Heart left ventricle (tissue), 13 donors: ENCODE results near the gene TTLL9.

Source experiments
- POLR2A ChIP-seq, 2 donors: fragments of 450-650 bp; IDR thresholded peaks; one replicate each; pipeline ENCODE4 v1.6.1; 2017; ENCODE audit warnings: antibody characterized with exemption in 2 of 2, mild to moderate bottlenecking in 2 of 2, moderate library complexity in 2 of 2
- TF ChIP-seq, protein P1 (sequence below), 12 donors: fragments of 200-600 bp; sonication (generic) in 4 of 12; IDR thresholded peaks; one replicate each; pipeline versions ENCODE4 v1.5.0 to v1.8.0; 2018 to 2022; ENCODE audit warnings: antibody characterized with exemption in 12 of 12, mild to moderate bottlenecking in 5 of 12
- donor health status: ischemic (EF 13 %, LVEDD 7.1; RV severe dilation, severe dysfunction).
- donor health status: DM: no; HTN: yes; CAD: no.
- donor health status: DM: no; HTN: no; CAD: no.
- donor health status: ischemic (EF 25% LVEDD 6.9; RV normal size, moderate dysfunction).
- donor health status: ischemic (EF 25% LVEDD 5.7; RV mildly dilated, moderate dysfunction).
- donor health status: ischemic (EF 35%, LVEDD 5.7; RV mildly dilated, moderate dysfunction).
- donor health status: nonischemic (EF 11% LVEDD 7.7; RV severe dilation, severe dysfunction).
- donor health status: DM: yes; HTN: yes; CAD: no.
- donor health status: PGD.
- donor health status: ischemic (EF 29% LVEDD 5.4; RV normal size, mild dysfunction).
- donor health status: nonischemic (EF 23%, LVEDD 6.1; RV moderate dilation, normal function).

DNA sequence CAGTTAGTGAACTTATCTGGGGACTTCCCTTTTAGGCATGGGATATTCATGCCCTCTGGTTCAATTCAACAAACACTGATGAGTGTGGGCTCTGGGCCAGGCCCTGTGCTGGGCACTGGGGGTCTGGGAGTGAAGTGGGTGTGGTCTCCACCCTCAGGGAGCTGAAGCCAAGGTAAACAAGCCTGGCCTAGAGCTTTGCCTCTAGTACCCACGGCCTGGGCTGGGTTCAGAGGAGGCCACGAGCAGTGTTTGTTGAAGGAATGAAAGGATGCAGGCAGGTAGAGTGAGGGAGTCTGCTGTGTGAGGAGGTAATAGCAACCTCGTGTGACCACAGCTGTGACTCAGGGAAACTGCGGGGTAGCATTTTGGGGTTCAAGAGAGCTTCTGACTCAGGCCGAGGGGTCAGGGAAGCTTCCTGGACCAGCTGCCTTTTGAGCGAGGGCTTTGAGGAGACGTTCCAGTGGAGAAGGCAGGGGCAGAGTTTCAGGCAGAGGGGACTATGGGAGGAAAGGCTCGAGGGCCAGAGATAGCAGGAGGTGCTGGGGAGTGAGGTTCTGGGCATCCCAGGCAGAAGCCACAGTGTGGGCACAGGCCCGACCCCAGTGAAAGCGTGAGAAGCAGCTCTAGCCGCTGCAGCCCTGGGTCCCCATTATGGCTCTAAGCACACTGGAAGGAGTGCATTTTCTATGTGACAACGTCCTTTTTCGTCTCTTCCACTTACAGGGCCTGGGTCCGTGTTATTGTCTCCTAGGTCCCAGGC is 45.7 kb upstream of the TTLL9 start:
- TF ChIP-seq POLR2A (IDR thresholded peaks at IDR 0.05), result no peak
- TF ChIP-seq, protein P1, sequence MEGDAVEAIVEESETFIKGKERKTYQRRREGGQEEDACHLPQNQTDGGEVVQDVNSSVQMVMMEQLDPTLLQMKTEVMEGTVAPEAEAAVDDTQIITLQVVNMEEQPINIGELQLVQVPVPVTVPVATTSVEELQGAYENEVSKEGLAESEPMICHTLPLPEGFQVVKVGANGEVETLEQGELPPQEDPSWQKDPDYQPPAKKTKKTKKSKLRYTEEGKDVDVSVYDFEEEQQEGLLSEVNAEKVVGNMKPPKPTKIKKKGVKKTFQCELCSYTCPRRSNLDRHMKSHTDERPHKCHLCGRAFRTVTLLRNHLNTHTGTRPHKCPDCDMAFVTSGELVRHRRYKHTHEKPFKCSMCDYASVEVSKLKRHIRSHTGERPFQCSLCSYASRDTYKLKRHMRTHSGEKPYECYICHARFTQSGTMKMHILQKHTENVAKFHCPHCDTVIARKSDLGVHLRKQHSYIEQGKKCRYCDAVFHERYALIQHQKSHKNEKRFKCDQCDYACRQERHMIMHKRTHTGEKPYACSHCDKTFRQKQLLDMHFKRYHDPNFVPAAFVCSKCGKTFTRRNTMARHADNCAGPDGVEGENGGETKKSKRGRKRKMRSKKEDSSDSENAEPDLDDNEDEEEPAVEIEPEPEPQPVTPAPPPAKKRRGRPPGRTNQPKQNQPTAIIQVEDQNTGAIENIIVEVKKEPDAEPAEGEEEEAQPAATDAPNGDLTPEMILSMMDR (IDR thresholded peaks at IDR 0.05), result no peak
